ENCODE results near the gene MAP1A.

The MAP1A gene

GRCh38 chr15:43521419-43521818 lies 4.0 kb downstream of the MAP1A start:
- H3K27ac ChIP-seq: no peak overlapping the region
- no peak overlapping the region for H3K4me3 ChIP-seq (IDR thresholded peaks at IDR 0.05; ENCODE audit: insufficient read depth, low read depth, low read length)
- H3K79me2 ChIP-seq (ENCODE audit: insufficient read depth, low read depth): no peaks in the 10 kb centered on the region
- peaks cover 4% of the 10 kb centered on the region for H3K27me3 ChIP-seq (ENCODE audit: insufficient read depth, low read depth)
- no peaks in the 10 kb centered on the region for H4K20me1 ChIP-seq (ENCODE audit: insufficient read depth)
- TF ChIP-seq CTCF (conservative IDR thresholded peaks at IDR 0.05; ENCODE audit: low read depth, low read length): no peak
- no peaks in the 10 kb centered on the region for H3K4me1 ChIP-seq (ENCODE audit: low read depth, poor library complexity, severe bottlenecking)
- no peak overlapping the region for H3K9ac ChIP-seq
- no peak overlapping the region for H2AFZ ChIP-seq (ENCODE audit: low read depth)
- H3K4me2 ChIP-seq: no peak overlapping the region
- no peaks in the 10 kb centered on the region for H3K36me3 ChIP-seq (ENCODE audit: insufficient read depth)

GRCh38 chr15:43522247-43522646 lies 4.8 kb downstream of the MAP1A start:
- no peaks in the 10 kb centered on the region for H3K79me2 ChIP-seq (ENCODE audit: insufficient read depth, low read depth)
- H3K4me1 ChIP-seq (ENCODE audit: low read depth, poor library complexity, severe bottlenecking): no peaks in the 10 kb centered on the region
- no peak for TF ChIP-seq CTCF (conservative IDR thresholded peaks at IDR 0.05; ENCODE audit: low read depth, low read length)
- no peak overlapping the region for H3K4me3 ChIP-seq (IDR thresholded peaks at IDR 0.05; ENCODE audit: insufficient read depth, low read depth, low read length)
- H3K36me3 ChIP-seq (ENCODE audit: insufficient read depth): no peaks in the 10 kb centered on the region
- no peak overlapping the region for H2AFZ ChIP-seq (ENCODE audit: low read depth)
- no peak overlapping the region for H3K27ac ChIP-seq
- no peak overlapping the region for H3K4me2 ChIP-seq
- no peaks in the 10 kb centered on the region for H4K20me1 ChIP-seq (ENCODE audit: insufficient read depth)
- no peak overlapping the region for H3K9ac ChIP-seq
- peaks cover 4% of the 10 kb centered on the region for H3K27me3 ChIP-seq (ENCODE audit: insufficient read depth, low read depth)

GRCh38 chr15:43523646-43524045 lies 6.2 kb downstream of the MAP1A start:
- Histone ChIP-seq H3K4me1 (ENCODE audit: low read depth, poor library complexity, severe bottlenecking) (no peaks in the 10 kb centered on the region), H3K79me2 (ENCODE audit: insufficient read depth, low read depth) (no peaks in the 10 kb centered on the region), H4K20me1 (ENCODE audit: insufficient read depth) (no peaks in the 10 kb centered on the region), H3K36me3 (ENCODE audit: insufficient read depth) (no peaks in the 10 kb centered on the region), H3K9ac (no peak overlapping the region), H3K27ac (no peak overlapping the region), H3K4me3 (IDR thresholded peaks at IDR 0.05; ENCODE audit: insufficient read depth, low read depth, low read length) (no peak overlapping the region), H3K27me3 (ENCODE audit: insufficient read depth, low read depth) (peaks cover 4% of the 10 kb centered on the region), H3K4me2 (no peak overlapping the region), H2AFZ (ENCODE audit: low read depth) (no peak overlapping the region)
- TF ChIP-seq CTCF (conservative IDR thresholded peaks at IDR 0.05; ENCODE audit: low read depth, low read length): no peak

GRCh38 chr15:43524254-43524845 lies 6.9 kb downstream of the MAP1A start:
- Histone ChIP-seq H4K20me1 (ENCODE audit: insufficient read depth) (no peaks in the 10 kb centered on the region), H3K4me2 (no peak overlapping the region), H2AFZ (ENCODE audit: low read depth) (no peak overlapping the region), H3K79me2 (ENCODE audit: insufficient read depth, low read depth) (no peaks in the 10 kb centered on the region), H3K36me3 (ENCODE audit: insufficient read depth) (no peaks in the 10 kb centered on the region), H3K4me1 (ENCODE audit: low read depth, poor library complexity, severe bottlenecking) (no peaks in the 10 kb centered on the region), H3K27me3 (ENCODE audit: insufficient read depth, low read depth) (peaks cover 4% of the 10 kb centered on the region), H3K9ac (no peak overlapping the region), H3K27ac (no peak overlapping the region), H3K4me3 (IDR thresholded peaks at IDR 0.05; ENCODE audit: insufficient read depth, low read depth, low read length) (no peak overlapping the region)
- no peak for TF ChIP-seq CTCF (conservative IDR thresholded peaks at IDR 0.05; ENCODE audit: low read depth, low read length)

Data from KMS-11 (cell line).